Subcutaneous adipose tissue (tissue), 4 donors: ENCODE results near the gene HES4. TPM values are rescaled to one million over a fixed set of nuclear protein-coding genes. Genes with fewer than 3 reads are reported as not detected.

Source experiments
- CTCF ChIP-seq: fragments of 450-650 bp; IDR thresholded peaks from one replicate; pipeline ENCODE4 v1.5.1; 2016; ENCODE audit warnings: low read depth, mild to moderate bottlenecking, control low read depth, antibody characterized with exemption, moderate library complexity
- small RNA-seq: library from RNA; depleted of rRNA; stranded (forward); fragments of <200 nt; gene quantifications from one replicate; pipeline ENCODE3, GENCODE V24; 2016
- total RNA-seq, 4 donors: library from RNA; depleted of rRNA; stranded (reverse); fragments of >200 nt; gene quantifications; one replicate each; pipeline ENCODE4 v1.1.0, GENCODE V29; 2016

HES4 gene
- total RNA-seq, 4 donors from 2014 or later = 6.4 to 12.8 (median 7.2) TPM

GRCh38 chr1:950881-951280 lies 49.0 kb downstream of the HES4 start:
- TF ChIP-seq CTCF = no peak

DNA sequence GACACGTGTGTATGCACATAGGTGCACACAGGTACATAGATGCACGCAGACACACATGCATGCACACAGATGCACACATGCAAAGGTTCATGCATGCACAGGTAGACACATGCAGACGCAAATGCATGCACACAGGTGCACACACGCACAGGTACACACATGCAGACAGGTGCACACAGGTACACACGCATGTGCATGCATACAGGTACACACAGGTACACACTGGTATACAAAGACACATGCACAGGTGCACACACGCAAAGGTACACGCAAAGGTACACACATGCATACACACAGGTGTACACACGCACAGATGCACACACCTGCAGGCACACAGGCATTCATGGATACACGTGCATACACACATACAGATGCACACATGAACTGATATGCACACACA lies 49.6 kb downstream of the HES4 start:
- TF ChIP-seq CTCF = no peak

Small RNAs within 50 kb of the gene (small RNA-seq; reads per million reads assigned to genes)
- not detected for gene AL645608.3

Other genes with a start within 250 kb of the HES4 start
- gene SAMD11, start 76.2 kb downstream of the HES4 start, total RNA-seq = not detected
- 10 to 100 TPM; 17.8 to 45.4 (median 23.5) TPM for gene NOC2L, start 40.8 kb downstream of the HES4 start, total RNA-seq
- gene KLHL17, start 39.5 kb downstream of the HES4 start, total RNA-seq = 1 to 10 TPM; 4.4 to 10.0 (median 5.0) TPM
- gene PLEKHN1, start 33.6 kb downstream of the HES4 start, total RNA-seq = under 1 TPM in 1 of 4 donors, not detected in 3; 0.33 TPM
- gene PERM1, start 18.0 kb downstream of the HES4 start, total RNA-seq = under 1 TPM in 1 of 4 donors, not detected in 3; 0.94 TPM
- gene ISG15, start 13.4 kb upstream of the HES4 start, total RNA-seq = 10 to 100 TPM; 20.0 to 73.3 (median 33.8) TPM
- 10 to 100 TPM in 2 of 4 donors, 1 to 10 TPM in 2; 3.8 to 13.2 (median 10.5) TPM for gene AGRN, start 20.0 kb upstream of the HES4 start, total RNA-seq
- not detected for gene RNF223, start 74.2 kb upstream of the HES4 start, total RNA-seq
- gene C1orf159, start 116.0 kb upstream of the HES4 start, total RNA-seq = 10 to 100 TPM in 1 of 4 donors, 1 to 10 TPM in 3; 3.7 to 14.7 (median 7.2) TPM
- gene TTLL10, start 173.8 kb upstream of the HES4 start, total RNA-seq = under 1 TPM in 1 of 4 donors, not detected in 3; 0.19 TPM
- 1 to 10 TPM in 1 of 4 donors, under 1 TPM in 1, not detected in 2; 0.44 to 2.6 TPM for gene TNFRSF18, start 206.5 kb upstream of the HES4 start, total RNA-seq
- gene TNFRSF4, start 214.1 kb upstream of the HES4 start, total RNA-seq = 1 to 10 TPM in 2 of 4 donors, under 1 TPM in 1, not detected in 1; 0.68 to 4.7 (median 1.6) TPM
- gene SDF4, start 231.9 kb upstream of the HES4 start, total RNA-seq = 100 to 1,000 TPM in 2 of 4 donors, 10 to 100 TPM in 2; 42.6 to 143 (median 87.8) TPM
- gene B3GALT6, start 232.1 kb upstream of the HES4 start, total RNA-seq = 10 to 100 TPM in 1 of 4 donors, 1 to 10 TPM in 3; 7.2 to 13.9 (median 7.8) TPM
- 1 to 10 TPM in 3 of 4 donors, not detected in 1; 1.1 to 2.3 (median 1.4) TPM for gene C1QTNF12, start 246.6 kb upstream of the HES4 start, total RNA-seq